Neural cell (in vitro differentiated cells): ENCODE measurements around the gene DDX41.

ENCODE experiments used
- EZH2 ChIP-seq: fragments of 200-600, 300-800 bp; shearing (Covaris generic), sonication (generic); IDR thresholded peaks from 2 replicates; pipeline ENCODE4 v1.6.1; 2014; ENCODE audit warnings: antibody characterized with exemption, low read length, borderline replicate concordance, mild to moderate bottlenecking; ENCODE audit not compliant: insufficient read depth, poor library complexity, severe bottlenecking
- RAD21 ChIP-seq: fragments of 450-650 bp; conservative IDR thresholded peaks from 2 replicates; pipeline ENCODE4 v1.6.1; 2014; ENCODE audit warnings: antibody characterized with exemption, mild to moderate bottlenecking, moderate library complexity
- TF ChIP-seq, protein P1 (sequence below): fragments of 450-650 bp; IDR thresholded peaks from 2 replicates; pipeline ENCODE4 v1.5.1; 2014; ENCODE audit warnings: antibody characterized with exemption, mild to moderate bottlenecking, moderate library complexity; ENCODE audit not compliant: poor library complexity, severe bottlenecking
- TF ChIP-seq, protein P2 (sequence below): IDR thresholded peaks from 2 replicates; pipeline ENCODE4 v1.6.1; 2012; ENCODE audit warnings: borderline replicate concordance

DNA sequence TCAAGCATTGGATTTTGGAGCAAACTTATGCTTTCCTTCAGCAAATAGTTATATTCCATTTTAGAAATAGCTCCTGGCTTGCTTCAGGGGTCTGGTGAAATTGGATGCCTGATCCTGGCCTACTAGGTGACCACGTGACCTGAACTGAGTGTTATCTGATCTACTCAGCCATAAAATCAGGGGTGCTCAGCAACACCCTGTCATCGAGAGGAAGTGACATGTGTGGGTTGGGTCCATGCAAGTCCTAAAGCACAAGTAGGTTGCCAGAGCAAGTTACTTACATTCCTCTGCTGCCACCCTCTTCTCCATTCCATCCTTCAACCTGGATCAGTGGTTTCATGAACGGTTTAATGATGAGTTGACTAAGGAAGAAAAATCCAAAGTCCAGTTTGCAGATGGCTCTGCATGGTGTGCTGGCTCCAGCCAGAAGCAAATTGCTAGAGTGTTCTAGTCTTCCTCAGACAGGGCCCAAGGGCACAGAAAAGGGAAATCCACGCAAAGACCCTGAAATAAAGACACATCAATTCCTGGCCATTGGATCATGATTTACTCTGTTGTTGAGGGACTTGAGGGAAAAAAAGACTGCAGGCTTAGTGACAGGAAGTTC, 40.4 kb upstream of the DDX41 start:
- TF ChIP-seq, protein P1, sequence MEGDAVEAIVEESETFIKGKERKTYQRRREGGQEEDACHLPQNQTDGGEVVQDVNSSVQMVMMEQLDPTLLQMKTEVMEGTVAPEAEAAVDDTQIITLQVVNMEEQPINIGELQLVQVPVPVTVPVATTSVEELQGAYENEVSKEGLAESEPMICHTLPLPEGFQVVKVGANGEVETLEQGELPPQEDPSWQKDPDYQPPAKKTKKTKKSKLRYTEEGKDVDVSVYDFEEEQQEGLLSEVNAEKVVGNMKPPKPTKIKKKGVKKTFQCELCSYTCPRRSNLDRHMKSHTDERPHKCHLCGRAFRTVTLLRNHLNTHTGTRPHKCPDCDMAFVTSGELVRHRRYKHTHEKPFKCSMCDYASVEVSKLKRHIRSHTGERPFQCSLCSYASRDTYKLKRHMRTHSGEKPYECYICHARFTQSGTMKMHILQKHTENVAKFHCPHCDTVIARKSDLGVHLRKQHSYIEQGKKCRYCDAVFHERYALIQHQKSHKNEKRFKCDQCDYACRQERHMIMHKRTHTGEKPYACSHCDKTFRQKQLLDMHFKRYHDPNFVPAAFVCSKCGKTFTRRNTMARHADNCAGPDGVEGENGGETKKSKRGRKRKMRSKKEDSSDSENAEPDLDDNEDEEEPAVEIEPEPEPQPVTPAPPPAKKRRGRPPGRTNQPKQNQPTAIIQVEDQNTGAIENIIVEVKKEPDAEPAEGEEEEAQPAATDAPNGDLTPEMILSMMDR = no peak
- TF ChIP-seq EZH2 (no peak), RAD21 (no peak)
- TF ChIP-seq, protein P2, sequence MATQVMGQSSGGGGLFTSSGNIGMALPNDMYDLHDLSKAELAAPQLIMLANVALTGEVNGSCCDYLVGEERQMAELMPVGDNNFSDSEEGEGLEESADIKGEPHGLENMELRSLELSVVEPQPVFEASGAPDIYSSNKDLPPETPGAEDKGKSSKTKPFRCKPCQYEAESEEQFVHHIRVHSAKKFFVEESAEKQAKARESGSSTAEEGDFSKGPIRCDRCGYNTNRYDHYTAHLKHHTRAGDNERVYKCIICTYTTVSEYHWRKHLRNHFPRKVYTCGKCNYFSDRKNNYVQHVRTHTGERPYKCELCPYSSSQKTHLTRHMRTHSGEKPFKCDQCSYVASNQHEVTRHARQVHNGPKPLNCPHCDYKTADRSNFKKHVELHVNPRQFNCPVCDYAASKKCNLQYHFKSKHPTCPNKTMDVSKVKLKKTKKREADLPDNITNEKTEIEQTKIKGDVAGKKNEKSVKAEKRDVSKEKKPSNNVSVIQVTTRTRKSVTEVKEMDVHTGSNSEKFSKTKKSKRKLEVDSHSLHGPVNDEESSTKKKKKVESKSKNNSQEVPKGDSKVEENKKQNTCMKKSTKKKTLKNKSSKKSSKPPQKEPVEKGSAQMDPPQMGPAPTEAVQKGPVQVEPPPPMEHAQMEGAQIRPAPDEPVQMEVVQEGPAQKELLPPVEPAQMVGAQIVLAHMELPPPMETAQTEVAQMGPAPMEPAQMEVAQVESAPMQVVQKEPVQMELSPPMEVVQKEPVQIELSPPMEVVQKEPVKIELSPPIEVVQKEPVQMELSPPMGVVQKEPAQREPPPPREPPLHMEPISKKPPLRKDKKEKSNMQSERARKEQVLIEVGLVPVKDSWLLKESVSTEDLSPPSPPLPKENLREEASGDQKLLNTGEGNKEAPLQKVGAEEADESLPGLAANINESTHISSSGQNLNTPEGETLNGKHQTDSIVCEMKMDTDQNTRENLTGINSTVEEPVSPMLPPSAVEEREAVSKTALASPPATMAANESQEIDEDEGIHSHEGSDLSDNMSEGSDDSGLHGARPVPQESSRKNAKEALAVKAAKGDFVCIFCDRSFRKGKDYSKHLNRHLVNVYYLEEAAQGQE = no peak
